ENCODE measurements around the gene SLC9C2.
"Not testable (repeated sequence)": the region's sequence is repeated elsewhere in the genome, so short reads cannot be mapped to it uniquely, and the experiment has no call there.

The SLC9C2 gene

DNA sequence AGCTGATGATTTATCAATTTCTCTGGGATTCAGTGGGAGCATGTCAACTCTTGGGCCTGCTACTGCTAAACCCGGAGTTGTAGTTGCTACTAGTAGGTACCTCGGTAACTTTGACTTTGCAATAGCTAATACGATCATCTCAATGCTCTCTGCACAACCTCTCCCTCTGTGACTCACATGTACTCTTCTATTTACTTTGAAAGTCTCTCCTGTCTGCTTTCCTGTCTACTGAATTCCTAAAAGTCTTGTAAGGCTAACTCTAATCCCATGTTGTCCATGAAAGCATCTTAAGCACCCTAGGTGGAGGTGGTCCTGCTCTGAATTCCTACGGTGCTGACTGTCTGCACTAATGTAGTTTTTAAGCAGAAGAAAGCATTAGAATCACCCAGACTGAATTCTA, 29.3 kb downstream of the SLC9C2 start:
- no peak for DNase-seq

DNA sequence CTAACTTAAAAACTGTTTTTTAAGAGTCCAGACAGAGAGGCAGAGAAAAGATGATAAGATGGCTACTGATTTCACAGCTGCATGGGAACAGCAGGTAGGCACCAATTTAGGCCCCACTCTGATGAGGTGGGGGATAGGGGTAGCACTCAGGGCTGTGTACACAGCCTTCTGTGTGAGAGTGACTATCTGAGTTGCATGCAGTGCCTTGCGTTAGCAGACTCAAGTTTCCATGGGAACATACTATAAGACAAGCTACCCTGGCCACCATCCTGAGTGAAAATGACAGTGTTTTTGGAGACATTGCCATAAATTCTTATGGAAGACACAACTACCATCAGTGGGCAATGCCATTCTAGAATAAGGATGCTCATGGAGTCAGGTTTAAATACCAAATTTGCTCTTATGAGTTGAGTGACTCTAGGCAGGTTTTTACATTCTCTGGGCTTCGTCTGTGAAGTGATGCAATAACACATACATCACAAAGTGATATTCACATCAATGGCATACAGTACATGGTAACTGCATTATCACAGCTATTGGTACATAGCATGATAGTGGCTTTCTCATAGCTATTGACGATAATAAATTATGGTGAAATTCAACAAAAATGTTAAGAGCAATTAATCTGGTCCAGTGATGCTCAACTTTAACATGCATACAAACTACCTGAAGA, 30.5 kb downstream of the SLC9C2 start:
- no peak for DNase-seq

DNA sequence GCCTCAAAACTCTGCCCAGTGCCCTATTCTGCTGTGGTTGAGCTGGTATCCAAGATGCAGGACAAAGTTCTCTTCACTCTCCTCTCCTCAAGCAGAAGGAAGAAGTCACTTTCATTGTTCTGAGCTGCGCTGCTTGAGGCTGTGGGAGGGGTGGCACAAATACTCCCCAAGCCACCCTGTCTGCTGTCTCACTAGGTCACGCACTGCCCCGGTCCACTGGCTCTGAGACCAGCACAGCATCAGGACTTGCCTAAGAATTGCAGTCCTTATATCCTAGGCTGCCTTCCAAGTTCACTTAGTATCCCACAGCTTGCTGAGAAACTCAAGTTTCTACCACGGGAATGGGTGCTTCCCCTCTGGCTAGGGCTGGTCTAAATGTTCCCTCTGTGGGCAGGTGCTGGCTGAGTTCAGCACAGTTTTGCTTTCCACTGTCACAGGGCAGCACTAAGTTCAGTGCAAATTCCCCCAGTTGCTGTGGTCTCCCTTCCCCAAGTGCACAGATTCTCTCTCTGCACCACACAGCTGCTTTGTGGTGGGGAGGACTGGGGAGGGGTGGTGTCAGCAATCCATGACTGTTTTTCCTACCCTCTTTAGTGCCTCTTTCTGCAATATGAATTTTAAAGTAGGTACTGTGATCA, 32.4 kb downstream of the SLC9C2 start:
- DNase-seq: no peak

DNA sequence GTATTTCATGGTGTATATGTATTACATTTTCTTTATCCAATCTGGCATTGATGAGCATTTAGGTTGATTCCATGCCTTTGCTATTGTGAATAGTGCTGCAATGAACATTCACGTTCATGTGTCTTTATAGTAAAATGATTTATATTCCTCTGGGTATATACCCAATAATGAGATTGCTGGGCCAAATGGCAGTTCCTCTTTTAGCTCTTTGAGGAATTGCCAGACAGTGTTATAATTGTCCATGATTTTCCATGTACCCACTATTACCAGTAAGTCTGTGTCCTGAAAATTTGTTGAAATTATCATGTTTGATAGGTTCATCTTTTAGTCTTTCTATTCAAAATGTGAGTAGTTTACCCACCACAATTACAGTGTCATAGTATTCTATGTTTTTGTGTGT, 34.4 kb downstream of the SLC9C2 start:
- no peak for DNase-seq

DNA sequence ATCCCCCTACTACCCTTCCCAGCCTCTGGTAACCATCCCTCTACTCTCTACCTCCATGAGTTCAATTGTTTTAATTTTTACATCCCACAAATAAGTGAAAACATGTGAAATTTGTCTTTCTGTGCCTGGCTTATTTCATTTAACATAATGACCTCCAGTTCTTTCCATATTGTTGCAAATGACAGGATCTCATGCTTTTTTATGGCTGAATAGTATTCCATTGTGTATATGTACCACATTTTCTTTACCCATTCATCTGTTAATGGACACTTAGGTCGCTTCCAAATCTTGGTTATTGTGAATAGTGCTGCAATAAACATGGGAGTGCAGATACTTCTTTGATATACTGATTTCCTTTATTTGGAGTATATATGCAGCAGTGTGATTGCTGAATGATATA, 39.0 kb downstream of the SLC9C2 start:
- not testable (repeated sequence) for DNase-seq

DNA sequence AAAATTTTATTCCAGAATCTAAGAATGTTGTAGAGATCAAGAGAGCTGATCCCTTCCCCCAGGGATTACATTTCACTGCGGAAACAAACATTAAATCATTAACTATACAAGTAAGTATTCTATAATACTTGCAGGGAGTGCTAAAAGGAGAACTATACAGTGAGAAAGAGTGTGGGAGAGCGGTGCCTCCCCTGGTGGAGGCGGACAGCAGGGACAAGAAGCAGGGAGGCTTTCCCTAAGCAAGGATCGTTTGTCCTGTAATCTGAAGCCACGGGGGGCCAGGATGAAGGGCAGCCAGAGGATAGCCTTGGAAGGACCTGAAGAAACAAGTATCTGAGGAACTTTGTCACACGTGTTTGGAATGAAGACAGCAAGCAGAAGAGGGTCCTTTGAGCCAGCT, 40.1 kb downstream of the SLC9C2 start:
- DNase-seq: no peak

DNA sequence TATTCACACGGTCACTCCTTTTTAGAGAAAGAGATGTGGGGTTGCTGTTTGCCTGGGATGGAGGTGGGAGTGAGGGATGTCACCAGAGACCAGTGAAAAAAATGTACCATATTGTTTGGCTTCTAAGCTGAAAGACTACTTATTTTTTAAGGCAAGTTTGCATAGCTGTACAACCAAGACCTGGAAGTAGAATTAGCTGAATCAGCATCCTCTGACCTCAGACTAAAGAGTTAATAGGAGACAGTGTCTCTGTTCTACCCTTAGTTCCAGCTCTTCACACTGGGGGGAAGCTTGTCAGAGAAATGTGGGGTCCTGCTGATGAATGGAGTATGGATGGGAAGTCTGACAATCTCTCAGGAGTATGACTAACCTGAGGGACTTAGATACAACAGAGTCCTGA, 41.6 kb downstream of the SLC9C2 start:
- no peak for DNase-seq

DNA sequence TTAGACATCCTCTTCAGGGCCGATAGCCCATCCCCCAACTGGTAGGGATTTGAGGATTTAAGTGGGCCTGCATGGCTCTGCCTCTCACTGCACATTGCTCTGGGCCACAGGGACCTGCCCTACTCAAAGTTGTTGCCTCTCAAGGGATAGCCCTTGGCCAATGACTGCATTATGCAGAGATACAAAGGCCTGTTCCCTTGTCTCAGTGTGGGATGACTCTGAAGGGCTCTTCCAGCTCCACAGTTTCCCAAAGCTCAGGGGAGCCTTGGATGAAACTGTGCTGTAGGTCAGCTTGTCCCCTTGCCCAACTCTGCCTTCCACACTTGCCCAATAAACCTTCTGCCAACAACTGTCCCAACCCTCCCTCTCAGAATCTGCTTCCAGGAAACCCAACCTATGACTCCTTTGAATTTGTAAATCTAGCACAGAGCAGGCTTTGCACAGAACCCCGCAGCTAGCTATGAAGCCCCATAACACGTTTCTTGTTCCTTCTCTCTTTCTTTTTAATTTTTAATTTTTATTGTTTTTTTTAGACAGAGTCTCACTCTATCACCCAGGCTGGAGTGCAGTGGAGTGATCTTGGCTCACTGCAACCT, 42.5 kb downstream of the SLC9C2 start:
- DNase-seq: no peak

DNA sequence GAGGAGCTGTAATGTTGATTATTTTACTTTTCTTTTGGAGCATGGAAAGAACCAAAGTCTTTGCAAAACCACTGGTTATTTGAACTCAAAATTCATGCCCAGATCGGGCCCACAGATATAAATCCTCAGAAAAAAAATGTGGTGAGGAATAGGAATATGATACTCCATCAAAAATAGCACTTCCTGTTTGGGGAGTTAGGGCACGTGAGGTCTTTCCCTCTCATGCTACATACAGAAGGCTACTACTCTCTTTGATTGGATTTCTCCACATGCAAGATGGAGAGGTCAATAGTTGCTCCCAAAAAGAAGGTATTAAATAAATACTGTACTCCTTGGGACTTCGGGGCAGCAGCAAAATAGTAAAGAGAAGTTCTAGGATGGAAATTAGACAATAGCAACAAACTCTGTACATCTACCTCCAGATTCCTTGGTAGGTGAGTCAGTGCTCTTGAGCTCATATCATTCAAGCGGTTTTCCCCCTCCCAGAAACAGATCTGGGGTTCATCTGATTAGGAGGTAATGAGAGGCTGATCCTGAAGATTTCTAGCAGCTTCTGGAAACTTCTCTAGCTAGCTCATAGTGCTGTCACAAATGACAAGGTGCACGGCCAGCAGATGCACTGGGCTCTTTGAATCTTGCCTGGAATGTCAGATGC, 47.1 kb downstream of the SLC9C2 start:
- no peak for DNase-seq

DNA sequence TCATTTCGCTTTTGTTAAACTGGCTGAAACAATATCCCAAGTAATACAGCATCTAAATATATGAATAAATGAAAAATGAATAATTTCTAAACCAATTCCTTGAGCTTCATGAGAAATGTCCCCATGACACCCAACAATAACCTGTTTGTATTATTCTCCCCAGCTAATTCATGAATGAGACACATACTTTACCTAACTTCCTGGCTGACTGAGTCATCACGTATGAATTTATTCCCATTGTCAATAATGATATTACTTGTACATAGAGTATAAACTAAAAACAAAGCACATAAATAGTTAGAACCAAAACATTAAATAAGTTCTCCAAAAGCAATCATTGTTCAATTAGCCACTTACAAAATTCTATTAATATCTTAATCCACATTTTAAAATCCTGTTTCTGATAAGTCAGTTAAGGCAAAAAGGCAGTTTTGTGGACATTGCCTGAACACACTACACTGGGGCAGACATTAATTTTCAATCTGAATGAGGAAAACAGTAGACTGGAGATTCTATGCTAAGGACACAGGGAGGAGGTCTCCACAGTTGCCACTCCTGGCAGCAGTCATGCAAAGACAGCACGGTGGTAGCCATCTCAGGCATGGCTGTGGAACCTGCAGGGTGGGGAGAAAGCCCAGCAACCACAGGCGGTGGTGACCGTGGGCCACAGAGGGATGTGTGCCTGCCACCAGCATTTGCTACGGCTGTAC, 48.2 kb downstream of the SLC9C2 start:
- DNase-seq: no peak

DNA sequence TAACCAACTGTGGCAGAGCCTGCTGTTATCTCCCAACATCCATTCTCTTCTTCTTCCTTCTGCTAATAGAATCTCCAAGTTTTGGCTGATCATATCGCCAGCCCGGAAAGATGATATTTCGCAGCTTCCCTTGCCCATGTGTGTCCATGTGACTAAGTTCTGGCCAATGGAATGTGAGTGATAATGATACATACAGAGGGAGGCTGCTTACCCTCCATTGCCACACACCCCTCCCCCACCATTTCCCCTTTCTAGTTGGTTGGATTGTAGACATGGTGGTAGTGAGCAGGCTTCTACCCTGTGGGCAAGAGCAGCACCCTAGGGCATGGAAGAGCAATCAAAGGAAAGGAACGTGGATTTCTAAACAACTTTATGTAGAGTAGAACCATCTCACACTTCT, 48.8 kb downstream of the SLC9C2 start:
- DNase-seq: no peak

DNA sequence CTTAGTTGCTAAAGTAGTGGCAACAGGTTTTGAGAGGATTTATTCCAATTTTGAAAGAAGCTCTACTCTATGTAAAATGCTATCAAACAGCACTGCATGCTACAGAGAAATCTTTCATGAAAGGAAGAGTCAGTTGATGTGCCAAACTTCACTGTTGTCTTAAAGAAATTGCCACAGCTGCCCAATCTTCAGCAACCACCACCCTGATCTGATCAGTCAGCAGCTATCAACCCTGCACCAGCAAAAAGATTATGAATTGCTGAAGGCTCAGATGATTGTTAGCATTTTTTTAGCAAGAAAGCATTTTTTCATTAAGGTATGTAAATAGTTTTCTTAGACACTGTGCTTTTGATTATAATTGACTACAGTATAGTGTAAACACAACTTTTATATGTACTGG, 49.6 kb downstream of the SLC9C2 start:
- no peak for DNase-seq

DNA sequence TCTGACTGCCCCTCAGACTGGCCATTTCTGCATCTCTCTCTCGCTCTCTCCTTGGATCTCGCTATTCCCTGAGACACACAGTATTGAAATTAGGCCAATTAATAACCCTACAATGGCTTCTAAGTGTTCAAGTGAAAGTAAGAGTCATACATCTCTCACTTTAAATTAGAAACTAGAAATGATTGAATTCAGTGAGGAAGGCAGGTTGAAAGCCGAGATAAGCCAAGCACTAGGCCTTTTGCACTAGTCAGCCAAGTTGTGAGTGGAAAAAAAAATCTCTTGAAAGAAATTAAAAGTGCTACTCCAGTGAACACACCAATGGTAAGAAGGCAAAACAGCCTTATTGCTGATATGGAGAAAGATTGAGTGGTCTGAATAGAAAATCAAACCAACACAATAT, 51.2 kb downstream of the SLC9C2 start:
- DNase-seq: no peak

DNA sequence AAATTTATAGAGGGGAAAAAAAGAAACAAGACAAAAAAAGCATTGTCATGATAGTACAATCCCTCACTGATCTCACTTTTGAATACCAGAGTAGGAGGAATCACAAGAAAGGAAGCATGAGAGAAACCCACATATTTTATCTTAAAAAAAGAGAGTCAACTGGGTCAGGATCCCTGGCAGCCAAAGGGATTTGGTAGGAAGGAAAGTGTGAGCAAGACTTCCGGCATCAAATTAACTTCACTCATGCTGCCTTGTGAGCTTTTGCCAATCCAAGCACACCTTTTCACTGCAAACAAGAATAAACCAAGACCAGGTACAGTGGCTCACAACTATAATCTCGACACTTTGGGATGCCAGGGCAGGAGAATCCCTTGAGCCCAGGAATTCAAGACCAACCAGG, 53.1 kb downstream of the SLC9C2 start:
- no peak for DNase-seq

DNA sequence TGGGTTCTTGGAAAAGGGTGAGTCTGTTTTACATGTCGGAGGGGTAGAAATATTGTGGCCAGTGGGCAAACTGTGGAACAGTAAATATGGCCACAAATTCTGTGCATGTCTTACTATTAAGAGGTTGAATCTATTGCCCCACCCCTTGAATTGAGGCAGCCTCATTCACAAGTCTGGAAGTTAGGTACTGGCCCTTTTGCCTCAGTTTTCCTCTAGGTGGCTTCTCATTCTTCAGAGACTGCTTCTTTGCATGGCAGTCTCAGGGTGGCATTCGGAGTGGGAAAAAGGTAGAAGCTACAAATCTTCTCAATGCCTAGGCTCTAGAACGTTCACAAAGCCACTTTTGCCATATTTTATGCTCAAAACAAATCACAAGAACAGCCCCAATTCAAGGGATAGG, 57.2 kb downstream of the SLC9C2 start:
- DNase-seq: no peak

DNA sequence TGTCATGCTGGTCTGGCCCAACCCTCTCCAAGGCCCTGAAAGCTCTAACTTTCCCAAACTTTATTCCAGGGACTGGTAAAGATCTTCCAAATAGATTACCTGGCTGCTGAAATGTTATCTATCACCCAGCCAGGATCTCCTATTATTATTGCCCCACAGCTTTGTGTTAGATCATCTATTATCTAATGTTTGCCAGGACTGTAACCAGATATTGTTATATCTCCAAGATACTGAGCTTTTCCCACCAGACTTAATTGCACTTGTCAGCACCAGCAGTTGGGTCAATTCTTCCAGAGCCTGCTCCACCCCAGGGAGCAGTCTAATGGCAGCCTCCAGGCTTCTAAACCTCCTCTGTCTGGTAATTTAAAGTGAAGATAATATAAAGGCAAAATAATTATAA, 66.6 kb downstream of the SLC9C2 start:
- no peak for DNase-seq

DNA sequence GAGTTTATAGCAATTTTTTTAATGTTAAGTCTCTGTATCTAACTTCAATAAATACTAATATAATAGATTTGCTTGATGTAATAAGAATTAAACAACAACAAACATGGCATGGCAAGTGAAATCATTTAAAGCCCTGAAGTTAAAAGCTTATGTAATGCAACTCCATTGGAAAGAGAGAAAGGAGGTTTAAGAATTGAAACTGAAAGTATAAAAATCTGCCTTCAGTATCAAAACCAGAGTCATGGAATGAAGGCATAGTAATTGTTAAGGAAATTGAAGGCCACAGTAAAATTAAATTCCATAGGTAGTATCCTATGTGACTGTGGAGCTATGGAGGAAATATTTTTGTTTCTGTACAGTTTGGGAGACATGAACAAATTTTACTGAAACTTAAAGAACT, 70.6 kb downstream of the SLC9C2 start:
- no peak for DNase-seq

DNA sequence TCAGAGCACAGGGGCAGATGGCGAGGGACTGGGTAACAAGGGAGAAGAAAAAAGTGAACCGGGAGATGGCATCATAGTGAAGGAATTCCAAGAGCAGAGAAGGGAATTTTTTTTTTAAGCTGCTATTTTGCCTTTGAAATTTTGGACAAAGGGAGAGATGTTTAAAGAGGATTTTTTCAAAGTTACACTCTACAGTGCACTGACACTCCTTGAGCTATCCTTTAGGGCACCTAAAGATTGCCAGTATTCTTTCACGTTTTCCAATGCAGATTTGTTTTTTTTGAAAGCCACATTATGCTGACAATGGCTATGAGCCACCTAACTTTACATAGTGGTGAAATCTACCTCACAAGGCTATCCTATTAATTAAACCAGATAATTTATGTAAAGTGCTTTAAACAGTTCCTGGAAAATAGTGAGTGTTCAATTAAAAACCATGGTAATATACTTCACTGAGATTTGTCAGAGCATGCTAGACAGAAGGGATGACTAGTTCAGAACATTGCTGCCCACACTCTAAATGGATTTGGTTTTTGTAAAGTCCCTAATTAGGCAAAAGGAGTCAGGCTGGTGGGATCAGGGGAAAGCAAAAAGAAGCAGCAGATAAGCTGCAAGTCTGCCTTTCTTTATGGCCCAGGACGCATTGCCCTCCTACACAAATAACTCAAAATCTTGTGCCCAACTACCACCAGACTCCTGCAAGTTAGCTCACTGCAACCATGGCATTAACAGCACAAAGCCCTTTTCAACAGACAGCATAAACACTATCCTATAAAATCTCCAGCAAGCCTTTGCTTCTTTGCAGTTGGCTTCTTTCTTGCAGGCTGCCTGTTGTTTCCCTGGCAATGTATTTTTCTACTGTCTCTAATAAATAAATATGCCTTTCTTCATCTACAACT, 71.8 kb downstream of the SLC9C2 start:
- no peak for DNase-seq

DNA sequence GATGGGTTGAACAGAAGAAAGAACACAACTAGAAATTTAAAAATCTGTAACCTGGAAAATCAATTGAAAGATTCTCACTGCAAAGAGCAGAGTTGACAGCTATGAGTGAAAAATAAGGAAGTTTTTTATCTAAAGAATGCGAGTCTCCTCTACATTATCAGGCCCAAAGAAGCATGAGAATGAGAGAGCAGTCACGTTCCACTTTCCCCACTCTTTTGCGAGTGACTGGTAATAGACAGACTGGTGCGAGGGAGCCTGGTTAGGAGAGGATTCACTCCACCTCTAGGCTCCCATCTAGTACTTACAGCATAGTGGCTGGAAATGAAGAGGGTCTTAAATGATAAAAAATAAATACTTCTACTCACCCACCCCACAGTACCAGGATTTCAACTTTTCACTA, 73.8 kb downstream of the SLC9C2 start:
- DNase-seq: no peak

DNA sequence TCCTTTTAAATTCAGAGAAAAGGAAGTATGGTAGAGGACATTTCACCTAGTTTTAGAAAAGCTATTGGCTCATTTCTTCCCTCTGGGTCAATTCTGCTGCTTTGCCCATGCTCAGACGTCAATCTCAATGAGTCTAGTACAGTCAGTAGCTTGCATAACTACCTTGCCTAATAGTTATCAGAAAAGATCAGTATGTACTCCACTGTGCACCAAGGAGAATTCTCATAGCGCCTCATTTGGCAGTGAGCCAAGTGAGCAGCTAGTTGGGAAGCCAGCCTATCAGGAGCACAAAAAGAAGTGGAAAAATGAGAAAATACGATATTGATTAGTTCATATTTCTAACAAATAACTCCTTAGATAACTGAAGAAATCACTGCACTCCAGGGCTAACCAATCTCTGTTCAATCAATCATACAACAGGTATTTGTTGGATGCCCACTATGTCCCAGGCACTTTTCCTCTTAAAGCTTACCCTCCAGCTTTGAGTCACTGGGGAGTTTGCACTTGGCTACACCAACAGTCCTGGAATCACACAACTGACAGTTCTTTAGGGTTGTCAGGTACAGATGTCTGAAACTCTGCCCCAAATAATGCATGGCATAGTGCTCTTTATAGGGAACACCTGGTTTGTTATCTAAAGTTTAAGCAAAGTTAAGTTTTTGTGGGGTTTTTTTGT, 75.6 kb downstream of the SLC9C2 start:
- DNase-seq: no peak

DNA sequence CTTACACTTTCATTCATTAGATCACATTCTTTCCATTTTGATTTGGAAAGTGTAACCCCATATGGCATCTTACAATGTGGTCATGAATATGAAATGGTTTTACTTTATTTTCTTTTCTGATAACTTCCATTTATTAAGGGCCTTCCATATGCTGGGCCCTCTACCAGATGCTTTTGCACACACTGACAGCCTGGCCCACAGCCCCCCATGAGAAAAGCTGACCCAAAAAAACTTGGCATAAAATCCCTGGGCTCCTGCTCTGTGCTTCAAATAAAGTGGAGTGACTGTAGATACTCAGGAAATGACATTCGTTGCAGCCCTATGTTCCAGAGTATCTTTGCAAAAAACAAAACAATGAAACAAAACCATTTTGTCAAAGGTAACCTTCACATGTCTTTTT, 76.9 kb downstream of the SLC9C2 start:
- no peak for DNase-seq

DNA sequence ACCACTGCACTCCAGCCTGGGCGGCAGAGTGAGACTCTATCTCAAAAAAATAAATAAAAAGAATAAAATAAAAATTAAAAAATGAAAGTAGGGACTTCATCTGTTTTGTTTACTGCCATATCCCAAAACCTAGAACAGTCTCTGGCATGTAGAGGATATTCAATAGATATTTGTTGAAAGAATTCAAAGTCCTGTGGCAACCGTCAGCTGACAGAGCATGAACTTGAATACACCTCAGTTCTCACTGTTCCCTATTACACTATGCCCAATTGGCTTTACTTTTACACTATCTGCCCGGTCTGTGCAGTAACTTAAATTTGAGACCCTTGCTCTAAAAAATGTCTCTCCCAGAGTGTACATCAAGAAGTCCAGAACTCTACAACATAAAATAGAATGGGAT, 79.5 kb downstream of the SLC9C2 start:
- DNase-seq: no peak

Measured in activated effector memory CD4-positive, alpha-beta T cell treated with Interleukin-2 at 50 U/mL for 16 hours (primary cell).